HG03135 (cell line): Measurements from ENCODE around the gene OOSP1.
"Not testable (repeated sequence)": the region's sequence is repeated elsewhere in the genome, so short reads cannot be mapped to it uniquely, and the experiment has no call there.

Experiments
- ATAC-seq: cut with Tn5 transposase; IDR thresholded peaks from one replicate; pipeline ENCODE4 v1.9.1; 2021; ENCODE audit warnings: mild to moderate bottlenecking, moderate library complexity; ENCODE audit not compliant: unreplicated experiment

OOSP1 gene

GRCh38 chr11:59960502-59961381 lies 22.5 kb downstream of the OOSP1 start:
- ATAC-seq: no peak

GRCh38 chr11:59962107-59962482 lies 23.9 kb downstream of the OOSP1 start:
- ATAC-seq: no peak

- no peak for ATAC-seq
Measured at GRCh38 chr11:59963733-59964132, 25.5 kb downstream of the OOSP1 start, which contains the start of gene OOSP4A. TSS of gene OOSP4A (plus strand) at chr11:59964033. CDS start at chr11:59964033, 0 bp downstream.

GRCh38 chr11:59965424-59965823 lies 27.2 kb downstream of the OOSP1 start:
- ATAC-seq: no peak

- no peak for ATAC-seq
Measured at GRCh38 chr11:59966201-59966600, 28.0 kb downstream of the OOSP1 start.

GRCh38 chr11:59967677-59968394 lies 29.6 kb downstream of the OOSP1 start:
- ATAC-seq: no peak

- ATAC-seq: no peak
Measured at GRCh38 chr11:59968395-59968783, 30.2 kb downstream of the OOSP1 start.

GRCh38 chr11:59973097-59973496 lies 34.9 kb downstream of the OOSP1 start:
- ATAC-seq: no peak

GRCh38 chr11:59981106-59981770 lies 43.0 kb downstream of the OOSP1 start:
- ATAC-seq: no peak

GRCh38 chr11:59982037-59982436 lies 43.8 kb downstream of the OOSP1 start:
- not testable (repeated sequence) for ATAC-seq

- no peak for ATAC-seq
Measured at GRCh38 chr11:59983212-59983611, 45.0 kb downstream of the OOSP1 start.

- no peak for ATAC-seq
Measured at GRCh38 chr11:59984368-59984767, 46.1 kb downstream of the OOSP1 start.

- ATAC-seq: no peak
Measured at GRCh38 chr11:59990421-59990820, 52.2 kb downstream of the OOSP1 start.

- ATAC-seq: no peak
Measured at GRCh38 chr11:59992425-59992824, 54.2 kb downstream of the OOSP1 start.

- no peak for ATAC-seq
Measured at GRCh38 chr11:59997800-59998199, 59.6 kb downstream of the OOSP1 start.

- ATAC-seq: no peak
Measured at GRCh38 chr11:59999691-60000090, 61.5 kb downstream of the OOSP1 start.

- no peak for ATAC-seq
Measured at GRCh38 chr11:60003729-60004128, 65.5 kb downstream of the OOSP1 start.

GRCh38 chr11:60005360-60005759 lies 67.1 kb downstream of the OOSP1 start:
- no peak for ATAC-seq
